Activated CD8-positive, alpha-beta T cell treated with anti-CD3 and anti-CD28 coated beads, Interleukin-2, amount 10 ng/mL, durations not matched to agents 7 days and 5 days (primary cell): Measurements from ENCODE around the gene WDR62. TPM values are rescaled to one million over a fixed set of nuclear protein-coding genes. Genes with fewer than 3 reads are reported as not detected.
A peak's percentile ranks its signal among the peaks of the same experiment; 100 is the strongest.

ENCODE experiments used
- ATAC-seq: fragments of 150-1000 bp; cut with Tn5 transposase; one replicate; pipeline ENCODE4 v1.10.0; 2021; ENCODE audit warnings: moderate library complexity
- CTCF ChIA-PET: fragments of 350-600 bp; sonication (Branson Sonifier 250); formaldehyde crosslinking; loops from one replicate; lab custom pipeline; 2021; ENCODE audit warnings: antibody characterized with exemption; lab: Charles Lee
- POLR2A ChIA-PET: fragments of 350-600 bp; sonication (Branson Sonifier 250); formaldehyde crosslinking; loops from one replicate; lab custom pipeline; 2021; ENCODE audit warnings: antibody characterized with exemption; lab: Charles Lee
- DNase-seq: peaks from one replicate; pipeline ENCODE4 v3.0.0-alpha.2; 2020
- H3K27ac Mint-ChIP-seq: one replicate; pipeline ENCODE4 v1.8.0; 2021; ENCODE audit warnings: mild to moderate bottlenecking, mixed read lengths
- H3K27me3 Mint-ChIP-seq: one replicate; pipeline ENCODE4 v1.8.0; 2021; ENCODE audit warnings: low read depth, mixed read lengths
- H3K36me3 Mint-ChIP-seq: one replicate; pipeline ENCODE4 v1.8.0; 2021; ENCODE audit warnings: low read depth, mixed read lengths
- H3K4me1 Mint-ChIP-seq: one replicate; pipeline ENCODE4 v1.8.0; 2021; ENCODE audit warnings: low read depth, mixed read lengths
- H3K4me3 Mint-ChIP-seq: one replicate; pipeline ENCODE4 v1.8.0; 2021; ENCODE audit warnings: mild to moderate bottlenecking, mixed read lengths
- H3K9me3 Mint-ChIP-seq: one replicate; pipeline ENCODE4 v1.8.0; 2022; ENCODE audit warnings: mixed read lengths; ENCODE audit not compliant: insufficient read depth
- total RNA-seq, 2 experiments: library from RNA; stranded (reverse); gene quantifications; one replicate each; pipeline ENCODE4 v1.2.3, GENCODE V29; 2021

The WDR62 gene
- total RNA-seq, 2 experiments from 2014 or later, result 43.6 to 44.5 TPM

GRCh38 chr19:36152352-36153091, 97.8 kb downstream of the WDR62 start, which contains the start of gene COX7A1:
Gene COX7A1, minus strand, starts transcription at chr19:36152447. Its CDS starts 40 bp downstream, at chr19:36152407.
- Mint-ChIP-seq H3K9me3 (no peaks in the 10 kb centered on the region), H3K4me1 (peaks cover 4% of the 10 kb centered on the region), H3K27ac (peak within 1 kb of the TSS; percentile 43), H3K36me3 (peaks cover 32% of the 10 kb centered on the region), H3K27me3 (no peaks in the 10 kb centered on the region), H3K4me3 (no peak within 1 kb of the TSS)
- DNase-seq, result no peak
- no peak for ATAC-seq
- POLR2A ChIA-PET, result interaction anchor here (1.6 kb wide), 1 partner anchor 25 kb away, joined by 5 read pairs; no protein-coding TSS in a partner anchor
- CTCF ChIA-PET, result no interaction called here

GRCh38 chr19:36153126-36153525, 98.4 kb downstream of the WDR62 start:
- ChIA-PET POLR2A (interaction anchor here (1.6 kb wide), 1 partner anchor 25 kb away, joined by 5 read pairs; no protein-coding TSS in a partner anchor), CTCF (interaction anchor here (1.0 kb wide), 1 partner anchor 14 kb away, joined by 4 read pairs; no protein-coding TSS in a partner anchor)
- H3K27me3 Mint-ChIP-seq, result no peaks in the 10 kb centered on the region
- peaks cover 4% of the 10 kb centered on the region for H3K4me1 Mint-ChIP-seq
- H3K9me3 Mint-ChIP-seq, result no peaks in the 10 kb centered on the region
- no peak overlapping the region for H3K4me3 Mint-ChIP-seq
- DNase-seq (no peak), ATAC-seq (no peak)
- no peak overlapping the region for H3K27ac Mint-ChIP-seq
- peaks cover 31% of the 10 kb centered on the region for H3K36me3 Mint-ChIP-seq

Other genes with a start within 250 kb of the WDR62 start
- not detected for gene PRODH2, start 242.1 kb upstream of the WDR62 start, total RNA-seq
- not detected for gene NPHS1, start 202.4 kb upstream of the WDR62 start, total RNA-seq
- gene KIRREL2, start 198.0 kb upstream of the WDR62 start, total RNA-seq, result 1 to 10 TPM; 1.9 to 2.2 TPM
- 1 to 10 TPM in 1 of 2 experiments, under 1 TPM in 1; 0.87 to 1.4 TPM for gene APLP1, start 186.3 kb upstream of the WDR62 start, total RNA-seq
- 10 to 100 TPM; 39.0 to 40.7 TPM for gene NFKBID, start 154.4 kb upstream of the WDR62 start, total RNA-seq
- gene HCST, start 152.4 kb upstream of the WDR62 start, total RNA-seq, result 100 to 1,000 TPM; 196 to 216 TPM
- gene TYROBP, start 146.6 kb upstream of the WDR62 start, total RNA-seq, result under 1 TPM; 0.52 to 0.71 TPM
- 10 to 100 TPM in 1 of 2 experiments, 1 to 10 TPM in 1; 9.8 to 10.3 TPM for gene LRFN3, start 118.5 kb upstream of the WDR62 start, total RNA-seq
- 10 to 100 TPM; 20.1 to 21.4 TPM for gene SDHAF1, start 59.7 kb upstream of the WDR62 start, total RNA-seq
- 1 to 10 TPM; 1.8 to 2.6 TPM for gene SYNE4, start 46.1 kb upstream of the WDR62 start, total RNA-seq
- 10 to 100 TPM; 43.3 to 47.2 TPM for gene ALKBH6, start 40.7 kb upstream of the WDR62 start, total RNA-seq
- 1 to 10 TPM in 1 of 2 experiments, under 1 TPM in 1; 0.74 to 1.7 TPM for gene CLIP3, start 22.0 kb upstream of the WDR62 start, total RNA-seq
- gene THAP8, start 612 bp upstream of the WDR62 start, total RNA-seq, result 1 to 10 TPM; 5.7 to 5.8 TPM
- under 1 TPM in 1 of 2 experiments, not detected in 1; 0.58 TPM for gene OVOL3, start 56.2 kb downstream of the WDR62 start, total RNA-seq
- gene POLR2I, start 60.0 kb downstream of the WDR62 start, total RNA-seq, result 10 to 100 TPM; 50.5 to 57.3 TPM
- 100 to 1,000 TPM; 186 to 200 TPM for gene TBCB, start 60.6 kb downstream of the WDR62 start, total RNA-seq
- 100 to 1,000 TPM; 547 to 569 TPM for gene CAPNS1, start 85.2 kb downstream of the WDR62 start, total RNA-seq
- not detected for gene COX7A1, start 97.5 kb downstream of the WDR62 start, total RNA-seq
- 1 to 10 TPM; 2.2 to 2.7 TPM for gene ZNF565, start 159.8 kb downstream of the WDR62 start, total RNA-seq
- gene ZNF146, start 160.2 kb downstream of the WDR62 start, total RNA-seq, result 10 to 100 TPM; 61.7 to 63.8 TPM